ENCODE results near the gene ITGB1.

Gene ITGB1

GRCh38 chr10:32865170-32865569 lies 92.9 kb downstream of the ITGB1 start:
- DNase-seq, result no peak

- DNase-seq, result no peak
Observed at GRCh38 chr10:32854435-32854834, 103.6 kb downstream of the ITGB1 start.

GRCh38 chr10:32851301-32851700 lies 106.7 kb downstream of the ITGB1 start:
- no peak for DNase-seq
